Epithelial cell of proximal tubule (primary cell): Measurements from ENCODE around the gene NUP54. TPM values are rescaled to one million over a fixed set of nuclear protein-coding genes. Genes with fewer than 3 reads are reported as not detected.

ENCODE experiments used
- DNase-seq: peaks from one replicate; pipeline ENCODE4 v3.0.0-alpha.2; 2011; ENCODE audit warnings: low read depth
- H3K4me3 ChIP-seq: 2 replicates; pipeline ENCODE4 v1.5.1; 2011; ENCODE audit warnings: low read depth, mild to moderate bottlenecking, low read length
- total RNA-seq: library from RNA; depleted of rRNA; stranded (reverse); fragments of >200 nt; gene quantifications from 2 replicates; pipeline ENCODE4 v1.2.3, GENCODE V29; 2015
- TF ChIP-seq, protein P1 (sequence below): conservative IDR thresholded peaks from 2 replicates; pipeline ENCODE4 v1.5.1; 2012; ENCODE audit warnings: low read depth, mild to moderate bottlenecking, low read length

Gene NUP54
- total RNA-seq, 1 donor from 2014 or later: 31.5 TPM

DNA sequence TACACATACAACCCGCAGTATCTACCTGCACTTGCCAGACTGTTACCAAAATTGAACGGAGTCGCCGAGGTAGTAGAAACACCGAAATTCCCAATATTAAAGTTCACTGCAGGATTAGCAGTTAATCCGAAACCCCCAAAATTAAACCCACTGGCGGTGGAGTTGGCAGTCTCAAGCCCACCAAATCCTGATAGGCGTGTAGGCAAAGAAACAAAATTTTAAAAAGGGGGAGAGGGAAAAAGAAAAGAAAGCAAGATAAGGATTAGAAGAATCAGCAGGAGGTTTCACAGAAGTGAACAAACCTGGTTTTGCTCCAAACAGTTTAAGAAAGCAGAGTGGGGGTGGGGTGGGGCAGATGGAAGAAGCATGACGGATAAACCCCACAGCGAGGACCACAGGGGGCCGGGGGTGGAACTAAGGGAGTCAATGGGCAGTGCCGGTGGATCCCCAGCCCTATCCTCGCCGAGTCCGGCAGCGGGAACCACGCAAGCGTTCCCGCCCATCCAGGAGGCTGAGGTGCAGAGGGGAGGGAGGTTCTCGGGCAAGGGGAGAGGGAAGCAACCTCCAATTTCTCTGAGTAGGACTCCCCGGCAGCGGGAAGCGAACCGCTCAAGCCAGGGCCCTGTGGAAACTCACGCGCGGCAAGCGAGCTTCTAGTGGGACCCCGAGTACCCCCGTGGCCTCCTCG lies 599 bp downstream of the NUP54 start:
- peak overlapping the region; percentile 99 for H3K4me3 ChIP-seq
- no peak for DNase-seq
- TF ChIP-seq, protein P1, sequence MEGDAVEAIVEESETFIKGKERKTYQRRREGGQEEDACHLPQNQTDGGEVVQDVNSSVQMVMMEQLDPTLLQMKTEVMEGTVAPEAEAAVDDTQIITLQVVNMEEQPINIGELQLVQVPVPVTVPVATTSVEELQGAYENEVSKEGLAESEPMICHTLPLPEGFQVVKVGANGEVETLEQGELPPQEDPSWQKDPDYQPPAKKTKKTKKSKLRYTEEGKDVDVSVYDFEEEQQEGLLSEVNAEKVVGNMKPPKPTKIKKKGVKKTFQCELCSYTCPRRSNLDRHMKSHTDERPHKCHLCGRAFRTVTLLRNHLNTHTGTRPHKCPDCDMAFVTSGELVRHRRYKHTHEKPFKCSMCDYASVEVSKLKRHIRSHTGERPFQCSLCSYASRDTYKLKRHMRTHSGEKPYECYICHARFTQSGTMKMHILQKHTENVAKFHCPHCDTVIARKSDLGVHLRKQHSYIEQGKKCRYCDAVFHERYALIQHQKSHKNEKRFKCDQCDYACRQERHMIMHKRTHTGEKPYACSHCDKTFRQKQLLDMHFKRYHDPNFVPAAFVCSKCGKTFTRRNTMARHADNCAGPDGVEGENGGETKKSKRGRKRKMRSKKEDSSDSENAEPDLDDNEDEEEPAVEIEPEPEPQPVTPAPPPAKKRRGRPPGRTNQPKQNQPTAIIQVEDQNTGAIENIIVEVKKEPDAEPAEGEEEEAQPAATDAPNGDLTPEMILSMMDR: no peak

DNA sequence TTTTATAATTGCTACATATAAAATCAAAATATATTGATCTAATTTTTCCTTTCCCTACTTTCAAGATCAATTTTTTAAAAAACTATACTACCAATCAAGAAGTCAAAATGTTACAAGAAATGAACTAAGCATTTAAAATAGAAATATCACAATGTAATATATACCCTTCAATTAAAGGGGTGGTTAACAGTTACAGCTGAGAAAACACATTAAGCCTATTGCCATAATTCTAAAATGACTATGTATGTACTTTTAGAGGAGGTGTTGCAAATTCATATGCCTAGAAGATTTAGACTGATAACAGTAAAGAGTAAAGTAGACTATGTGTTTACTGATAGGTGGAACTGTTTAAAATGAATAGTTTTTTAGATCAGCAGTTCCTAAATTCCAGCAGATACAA lies 3.7 kb downstream of the NUP54 start:
- TF ChIP-seq, protein P1: no peak
- no peak for DNase-seq
- H3K4me3 ChIP-seq: no peak overlapping the region

DNA sequence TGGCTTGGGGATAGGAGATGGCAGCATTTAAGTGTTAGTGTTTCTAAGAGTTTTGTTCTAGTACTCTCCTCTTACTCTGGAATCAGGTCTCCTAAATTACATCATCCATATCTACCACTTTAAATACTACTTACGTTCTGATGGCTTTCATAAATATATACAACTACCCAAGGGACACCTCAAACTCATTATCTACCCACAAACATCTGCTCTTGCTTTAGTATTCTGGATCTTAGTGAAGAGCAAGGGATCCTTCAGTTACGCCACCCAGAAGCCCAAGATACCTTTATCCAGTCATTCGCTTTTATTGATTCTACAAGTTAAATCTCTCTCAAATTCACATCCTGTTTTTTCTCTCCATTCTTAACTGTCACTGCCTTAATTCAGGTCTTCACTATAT lies 7.0 kb downstream of the NUP54 start:
- TF ChIP-seq, protein P1: no peak

DNA sequence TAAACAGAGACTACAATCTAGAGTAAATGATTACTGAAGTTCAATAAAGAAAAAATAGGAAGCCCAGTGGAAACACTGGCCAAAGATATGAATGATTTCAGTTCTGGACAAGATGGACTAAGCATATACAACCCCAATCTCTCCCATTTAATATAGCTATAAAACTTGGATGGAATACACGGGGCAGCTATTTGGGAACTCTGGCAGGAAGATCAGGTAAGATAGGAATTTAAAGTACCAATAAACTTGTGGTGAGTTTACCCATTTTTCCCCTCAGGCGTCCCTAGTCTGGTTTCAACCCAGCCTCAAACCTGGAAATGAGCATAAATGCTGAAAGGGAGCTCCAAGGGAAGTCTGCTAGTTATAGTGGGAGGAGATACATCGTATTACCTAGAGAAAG lies 20.4 kb downstream of the NUP54 start:
- DNase-seq: no peak
- H3K4me3 ChIP-seq: no peak overlapping the region
- TF ChIP-seq, protein P1: no peak

More for the DNA sequence above, 7.0 kb downstream of the NUP54 start:
- no peak overlapping the region for H3K4me3 ChIP-seq
- no peak for DNase-seq

DNA sequence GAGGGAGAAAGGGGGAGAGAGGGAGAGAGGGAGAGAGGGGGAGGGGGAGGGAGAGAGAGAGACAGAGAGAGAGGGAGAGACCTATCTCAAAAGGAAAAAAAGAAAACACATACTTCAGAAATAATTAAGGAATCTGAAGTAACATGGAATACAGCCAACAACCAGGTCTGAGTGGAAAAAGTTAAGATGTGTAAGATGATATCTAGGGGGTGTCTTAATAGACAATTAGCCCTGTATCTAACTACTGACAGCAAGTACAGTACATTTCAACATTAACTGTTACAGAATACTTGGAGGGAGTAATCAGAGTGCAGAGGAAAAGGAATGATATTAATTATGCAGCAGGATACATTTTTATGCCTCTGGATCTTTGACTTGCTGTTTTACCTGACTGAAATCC lies 22.4 kb downstream of the NUP54 start:
- no peak overlapping the region for H3K4me3 ChIP-seq
- TF ChIP-seq, protein P1: no peak
- DNase-seq: no peak

DNA sequence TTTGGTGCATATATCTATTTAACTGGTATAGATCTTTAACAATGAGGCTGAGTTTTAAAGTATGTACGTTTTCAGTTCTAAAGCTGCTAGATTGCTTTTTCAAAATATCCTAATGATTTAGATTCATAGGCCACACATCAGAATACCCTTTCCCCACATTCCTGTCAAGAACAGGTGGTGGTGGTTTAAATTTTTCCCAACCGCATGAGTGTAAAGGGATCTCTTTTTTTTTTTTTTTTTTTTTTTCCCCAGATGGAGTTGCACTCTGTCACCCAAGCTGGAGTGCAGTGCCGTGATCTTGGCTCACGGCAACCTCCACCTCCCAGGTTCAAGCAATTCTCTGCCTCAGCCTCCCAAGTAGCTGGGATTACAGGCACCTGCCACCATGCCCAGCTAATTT lies 28.0 kb downstream of the NUP54 start:
- no peak overlapping the region for H3K4me3 ChIP-seq
- no peak for DNase-seq
- TF ChIP-seq, protein P1: no peak

DNA sequence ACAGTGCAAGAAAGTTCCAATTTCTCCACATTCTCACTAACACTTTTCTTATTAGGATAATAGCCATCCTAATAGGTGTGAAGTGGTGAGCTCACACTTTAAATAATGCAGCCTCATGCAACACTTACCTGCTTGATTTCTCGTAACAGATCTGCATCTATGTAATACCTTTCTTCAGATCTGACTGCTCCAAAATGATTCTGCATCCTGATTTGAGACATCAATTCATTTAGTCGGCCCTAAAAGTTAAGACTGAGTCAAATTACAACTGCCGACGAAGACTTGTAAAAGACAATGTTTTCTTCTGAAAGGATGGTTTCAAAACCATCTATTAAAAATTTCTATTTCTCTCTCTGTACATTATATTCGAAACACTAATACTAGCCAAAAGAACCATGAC lies 30.7 kb downstream of the NUP54 start:
- H3K4me3 ChIP-seq: no peak overlapping the region
- TF ChIP-seq, protein P1: no peak
- DNase-seq: no peak
